Stimulated activated CD4-positive, alpha-beta T cell treated with anti-CD3 and anti-CD28 coated beads, TNF-alpha, amount 100 ng/mL, for 48 hours (primary cell): ENCODE results near the gene AIFM3.
"Not testable (repeated sequence)": the region's sequence is repeated elsewhere in the genome, so short reads cannot be mapped to it uniquely, and the experiment has no call there.

Source experiments
- DNase-seq, 3 donors: peaks; one replicate each; pipeline ENCODE4 v3.0.0-alpha.2; 2020; ENCODE audit warnings: low read depth in 3 of 3

The AIFM3 gene, protein sequence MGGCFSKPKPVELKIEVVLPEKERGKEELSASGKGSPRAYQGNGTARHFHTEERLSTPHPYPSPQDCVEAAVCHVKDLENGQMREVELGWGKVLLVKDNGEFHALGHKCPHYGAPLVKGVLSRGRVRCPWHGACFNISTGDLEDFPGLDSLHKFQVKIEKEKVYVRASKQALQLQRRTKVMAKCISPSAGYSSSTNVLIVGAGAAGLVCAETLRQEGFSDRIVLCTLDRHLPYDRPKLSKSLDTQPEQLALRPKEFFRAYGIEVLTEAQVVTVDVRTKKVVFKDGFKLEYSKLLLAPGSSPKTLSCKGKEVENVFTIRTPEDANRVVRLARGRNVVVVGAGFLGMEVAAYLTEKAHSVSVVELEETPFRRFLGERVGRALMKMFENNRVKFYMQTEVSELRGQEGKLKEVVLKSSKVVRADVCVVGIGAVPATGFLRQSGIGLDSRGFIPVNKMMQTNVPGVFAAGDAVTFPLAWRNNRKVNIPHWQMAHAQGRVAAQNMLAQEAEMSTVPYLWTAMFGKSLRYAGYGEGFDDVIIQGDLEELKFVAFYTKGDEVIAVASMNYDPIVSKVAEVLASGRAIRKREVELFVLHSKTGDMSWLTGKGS

GRCh38 chr22:20966883-20967696 lies at the start of gene AIFM3:
AIFM3 (plus strand) TSS chr22:20967255; CDS start chr22:20967945, 690 bp downstream.
- no peak for DNase-seq

GRCh38 chr22:20918663-20919218 lies 48.3 kb upstream of the AIFM3 start:
- no peak for DNase-seq

DNA sequence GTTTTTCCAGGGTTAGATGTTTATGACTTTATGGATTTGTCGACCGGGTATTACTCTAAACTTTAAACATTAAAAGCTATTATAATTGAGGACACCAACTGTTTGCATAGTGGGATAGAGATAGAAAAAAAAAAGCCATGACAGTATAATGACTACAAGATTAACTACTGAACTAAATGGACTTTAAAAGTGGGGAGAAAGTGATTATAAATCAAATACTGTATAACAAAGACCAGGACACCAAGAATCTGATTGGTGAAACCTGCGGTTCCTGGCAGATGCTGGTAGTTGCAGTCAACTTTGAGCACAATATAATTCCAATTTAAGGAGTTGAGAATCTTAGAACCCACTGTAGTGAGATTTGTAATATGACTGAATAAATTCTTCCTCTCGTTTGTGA lies 47.3 kb upstream of the AIFM3 start:
- no peak for DNase-seq

- DNase-seq = no peak
Measured at GRCh38 chr22:20920881-20921203, 46.2 kb upstream of the AIFM3 start.

DNA sequence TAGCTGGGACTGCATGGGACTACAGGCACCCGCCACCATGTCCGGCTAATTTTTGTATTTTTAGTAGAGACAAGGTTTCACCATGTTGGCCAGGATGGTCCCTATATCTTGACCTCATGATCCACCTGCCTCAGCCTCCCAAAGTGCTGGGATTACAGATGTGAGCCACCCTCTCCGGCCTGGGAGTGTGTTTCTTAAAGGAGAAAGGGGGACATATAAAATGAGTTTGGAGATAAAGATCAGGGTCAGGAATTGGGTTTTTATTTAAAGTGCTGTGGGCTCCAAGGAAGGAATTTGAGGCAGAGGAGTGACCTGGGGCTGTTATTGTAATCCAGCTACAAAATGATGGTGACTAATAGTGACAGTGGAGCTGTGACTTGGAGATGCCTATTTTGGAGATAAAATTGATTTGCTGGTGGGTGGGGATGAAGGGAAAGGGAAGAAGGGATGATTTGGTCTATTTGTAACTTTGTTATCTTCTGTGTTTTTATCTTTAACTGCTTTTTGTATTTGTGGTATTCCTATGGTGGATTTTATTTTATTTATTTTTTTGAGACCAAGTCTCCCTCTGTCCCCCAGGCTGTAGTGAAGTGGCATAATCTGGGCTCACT lies 44.8 kb upstream of the AIFM3 start:
- no peak for DNase-seq

DNA sequence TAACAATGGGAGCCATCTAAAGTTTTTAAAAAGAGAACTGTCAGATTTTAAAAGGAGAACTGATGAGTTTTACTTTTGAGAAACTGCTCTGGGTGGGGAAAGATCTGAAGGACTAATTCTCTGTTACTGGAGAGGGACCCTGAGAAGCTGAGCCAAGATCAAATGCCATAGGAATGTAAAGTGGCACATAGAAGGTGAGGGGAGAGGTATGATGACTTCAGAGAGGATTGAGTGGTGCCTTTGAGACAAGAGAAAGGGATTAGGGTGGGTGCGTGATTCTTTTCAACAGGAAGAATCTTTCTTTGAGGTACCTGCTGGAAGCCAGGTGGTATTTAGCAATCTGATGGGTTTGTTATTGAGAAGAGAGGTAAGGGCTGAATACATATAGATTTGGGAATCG lies 40.8 kb upstream of the AIFM3 start:
- DNase-seq = no peak

- DNase-seq = no peak
Measured at GRCh38 chr22:20927940-20928572, 39.0 kb upstream of the AIFM3 start.

DNA sequence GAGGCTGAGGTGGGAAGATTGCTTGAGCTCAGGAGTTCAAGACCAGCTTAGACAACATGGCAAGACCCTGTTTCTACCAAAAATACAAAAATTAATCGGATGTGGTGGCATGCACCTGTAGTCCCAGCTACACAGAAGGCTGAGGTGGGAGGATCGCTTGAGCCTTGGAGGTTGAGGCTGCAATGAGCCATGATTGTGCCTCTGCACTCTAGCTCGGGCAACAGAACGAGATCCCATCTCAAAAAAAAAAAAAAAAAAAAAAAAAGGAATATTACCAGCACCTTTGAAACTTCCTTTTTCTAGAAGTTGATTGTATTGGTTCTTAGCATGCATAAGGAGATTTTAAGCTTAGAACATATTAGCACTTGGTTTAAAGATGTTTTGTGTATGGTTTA lies 38.5 kb upstream of the AIFM3 start:
- no peak for DNase-seq

DNA sequence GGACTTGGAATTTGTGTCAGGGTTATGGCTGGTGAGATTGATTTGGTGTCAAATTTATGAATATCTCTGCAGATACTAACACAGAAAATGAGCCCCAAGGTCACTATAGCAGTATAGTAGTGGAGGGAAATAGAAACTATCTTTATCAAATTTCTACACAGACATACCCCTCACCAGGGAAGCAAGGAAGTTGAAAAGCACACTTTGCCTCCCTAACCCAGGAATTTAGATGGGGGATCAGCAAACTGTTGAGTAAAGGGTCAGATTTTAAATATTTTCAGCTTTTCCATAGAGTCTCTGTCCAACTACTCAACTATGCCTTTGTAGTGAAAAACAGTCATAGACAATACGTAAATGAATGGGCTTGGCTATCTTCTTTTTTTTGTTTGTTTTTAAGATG lies 37.1 kb upstream of the AIFM3 start:
- no peak for DNase-seq

- DNase-seq = not testable (repeated sequence)
Measured at GRCh38 chr22:20930435-20930834, 36.6 kb upstream of the AIFM3 start.

DNA sequence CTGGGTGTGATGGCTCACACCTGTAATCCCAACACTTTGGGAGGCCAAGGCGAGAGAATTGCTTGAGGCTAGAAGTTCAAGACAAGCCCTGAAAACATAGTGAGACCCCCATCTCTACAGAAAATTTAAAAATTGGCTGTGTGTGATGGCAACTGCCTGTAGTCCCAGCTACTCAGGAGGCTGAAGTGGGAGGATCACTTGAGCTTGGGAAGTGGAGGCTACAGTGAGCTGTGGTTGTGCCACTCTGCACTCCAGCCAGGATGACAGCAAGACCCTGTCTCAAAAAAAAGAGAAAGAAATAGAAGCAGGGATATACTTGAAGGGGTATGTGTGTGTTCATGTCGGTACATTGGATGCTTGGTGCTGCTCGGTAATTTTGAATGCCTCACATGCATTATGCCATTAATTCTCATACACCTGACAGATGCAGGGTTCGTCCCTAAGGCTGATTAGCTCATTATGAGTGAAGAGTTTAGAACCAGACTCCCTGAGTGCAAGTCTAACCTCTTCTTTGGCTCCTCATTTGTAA lies 35.9 kb upstream of the AIFM3 start:
- DNase-seq = no peak

- DNase-seq = no peak
Measured at GRCh38 chr22:20933910-20934309, 33.1 kb upstream of the AIFM3 start.

DNA sequence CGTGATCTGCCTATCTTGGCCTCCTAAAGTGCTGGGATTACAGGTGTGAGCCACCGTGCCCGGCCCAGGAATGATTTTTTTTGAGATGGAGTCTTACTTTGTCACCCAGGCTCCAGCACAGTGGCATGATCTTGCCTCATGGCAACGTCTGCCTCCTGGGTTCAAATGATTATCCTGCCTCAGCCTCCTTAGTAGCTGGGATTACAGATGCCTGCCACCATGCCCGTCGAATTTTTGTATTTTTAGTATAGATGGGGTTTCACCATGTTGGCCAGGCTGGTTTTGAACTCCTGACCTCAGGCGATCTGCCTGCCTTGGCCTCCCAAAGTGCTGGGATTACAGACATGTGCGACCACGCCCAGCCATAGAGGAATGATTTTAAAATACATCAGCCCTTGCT lies 32.0 kb upstream of the AIFM3 start:
- DNase-seq = not testable (repeated sequence)

DNA sequence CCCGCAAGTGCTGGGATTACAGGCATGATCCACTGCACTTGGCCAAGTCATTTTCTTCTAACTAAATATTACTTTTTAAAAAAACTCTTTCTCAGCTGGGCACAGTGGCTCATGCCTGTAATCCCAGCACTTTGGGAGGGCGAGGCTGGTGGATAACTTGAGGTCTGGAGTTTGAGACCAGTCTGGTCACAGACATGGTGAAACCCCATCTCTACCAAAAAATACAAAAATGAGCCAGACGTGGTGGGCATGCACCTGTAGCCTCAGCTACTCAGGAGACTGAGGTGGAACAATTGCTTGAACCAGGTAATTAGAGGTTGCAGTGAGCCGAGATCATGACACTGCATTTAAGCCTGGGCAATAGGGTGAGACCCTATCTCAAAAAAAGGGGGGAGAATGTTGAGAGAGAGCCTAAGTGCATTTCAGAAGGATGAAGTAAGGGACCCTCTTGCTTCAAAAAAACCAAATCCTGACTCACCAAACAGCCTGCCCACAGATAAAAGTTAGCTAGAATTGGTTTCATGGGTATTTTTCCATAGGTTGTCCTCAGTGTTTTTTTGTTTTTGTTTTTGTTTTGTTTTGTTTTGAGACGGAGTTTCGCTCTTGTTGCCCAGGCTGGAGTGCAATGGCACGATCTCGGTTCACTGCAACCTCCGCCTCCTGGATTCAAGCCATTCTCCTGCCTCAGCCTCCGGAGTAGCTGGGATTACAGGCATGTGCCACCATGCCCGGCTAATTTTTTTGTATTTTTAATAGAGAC lies 31.1 kb upstream of the AIFM3 start:
- not testable (repeated sequence) for DNase-seq

GRCh38 chr22:20937031-20937793 lies 29.8 kb upstream of the AIFM3 start:
- no peak for DNase-seq

DNA sequence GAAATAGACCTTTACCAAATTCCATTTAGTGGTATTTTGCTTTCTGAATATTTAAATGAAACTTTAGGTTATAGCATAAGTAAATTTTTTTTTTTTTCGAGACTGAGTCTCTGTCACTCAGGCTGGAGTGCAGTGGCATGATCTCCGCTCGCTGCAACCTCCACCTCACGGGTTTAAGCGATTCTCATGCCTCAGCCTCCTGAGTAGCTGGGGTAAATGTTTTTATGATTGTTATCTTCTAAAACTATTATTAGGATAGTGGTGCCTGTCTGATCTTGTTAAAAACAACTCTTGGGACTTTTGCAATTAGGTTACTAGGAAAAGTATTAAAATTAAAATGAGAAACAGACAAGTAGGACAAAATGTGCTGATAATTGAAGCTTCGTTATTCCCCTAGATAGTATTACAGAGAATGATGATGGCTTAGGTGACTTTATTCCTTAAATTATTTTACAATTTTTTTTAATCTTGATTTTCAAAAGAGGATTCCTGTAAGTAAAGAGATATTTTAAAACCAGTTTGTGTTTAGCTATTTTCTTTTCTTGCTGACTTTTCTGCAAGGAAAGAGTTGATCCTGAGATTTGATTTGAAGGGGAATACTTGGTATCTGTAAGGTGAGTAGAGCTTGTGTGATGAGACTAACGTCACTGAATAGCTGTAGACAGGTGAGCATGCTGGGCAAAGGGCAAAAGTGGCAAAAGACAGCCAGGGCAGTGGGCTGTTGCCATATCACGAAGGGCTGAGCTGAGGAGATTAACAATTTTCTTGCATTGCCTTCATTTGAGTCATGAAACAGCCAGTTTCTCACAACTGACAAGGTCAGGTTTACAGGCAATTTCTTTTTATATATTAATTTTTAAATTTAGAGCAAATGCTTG lies 29.0 kb upstream of the AIFM3 start:
- DNase-seq = no peak

- DNase-seq = not testable (repeated sequence)
Measured at GRCh38 chr22:20939457-20940185, 27.4 kb upstream of the AIFM3 start.

DNA sequence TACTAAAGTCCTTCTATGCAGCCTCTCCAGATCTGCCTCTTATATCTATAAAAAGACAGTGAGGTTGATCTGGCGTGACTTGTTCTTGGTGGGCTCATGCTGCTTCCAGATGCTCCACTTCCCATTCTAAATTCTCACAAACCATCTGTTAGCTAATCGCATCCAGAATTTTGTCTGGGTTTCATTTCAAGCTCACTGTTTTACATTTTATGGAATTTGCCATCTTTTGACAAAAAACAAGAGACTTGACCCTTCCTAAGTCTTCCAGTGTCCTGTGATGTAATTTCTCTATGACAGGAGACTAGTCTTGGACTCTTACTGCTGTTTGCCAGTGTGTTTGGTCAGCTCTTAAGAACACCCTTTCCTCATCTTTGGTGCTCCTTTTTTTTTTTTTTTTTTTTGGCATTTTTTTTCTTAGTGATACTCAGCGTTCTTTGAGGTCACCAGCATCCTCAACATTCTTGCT lies 26.8 kb upstream of the AIFM3 start:
- DNase-seq = no peak
